Inflammatory macrophage treated with lipopolysaccharide for 4 hours (primary cell): ENCODE measurements around the gene C2CD2.
"Not testable (repeated sequence)": the region's sequence is repeated elsewhere in the genome, so short reads cannot be mapped to it uniquely, and the experiment has no call there.

Experiments used
- DNase-seq: peaks from one replicate; pipeline ENCODE4 v3.0.0-alpha.2; 2020

Gene C2CD2

GRCh38 chr21:41956926-41957729, 3.3 kb upstream of the C2CD2 start:
- no peak for DNase-seq

GRCh38 chr21:41955516-41955915, 1.7 kb upstream of the C2CD2 start:
- no peak for DNase-seq

- DNase-seq, result no peak
Measured at GRCh38 chr21:41954654-41955499, 1.1 kb upstream of the C2CD2 start.

GRCh38 chr21:41953249-41953830, 478 bp downstream of the C2CD2 start:
- DNase-seq, result no peak

GRCh38 chr21:41952568-41953248, 1.1 kb downstream of the C2CD2 start:
- no peak for DNase-seq

GRCh38 chr21:41951876-41952567, 1.8 kb downstream of the C2CD2 start:
- no peak for DNase-seq

- no peak for DNase-seq
Measured at GRCh38 chr21:41950941-41951351, 2.9 kb downstream of the C2CD2 start.

- not testable (repeated sequence) for DNase-seq
Measured at GRCh38 chr21:41949631-41950030, 4.2 kb downstream of the C2CD2 start.

- DNase-seq, result no peak
Measured at GRCh38 chr21:41948901-41949300, 4.9 kb downstream of the C2CD2 start.

- DNase-seq, result no peak
Measured at GRCh38 chr21:41948078-41948895, 5.5 kb downstream of the C2CD2 start.

GRCh38 chr21:41945982-41946381, 7.8 kb downstream of the C2CD2 start:
- no peak for DNase-seq

- DNase-seq, result no peak
Measured at GRCh38 chr21:41943851-41944250, 10.0 kb downstream of the C2CD2 start.

GRCh38 chr21:41942457-41942856, 11.4 kb downstream of the C2CD2 start:
- DNase-seq, result no peak

GRCh38 chr21:41941941-41942340, 11.9 kb downstream of the C2CD2 start:
- no peak for DNase-seq

GRCh38 chr21:41940431-41940830, 13.4 kb downstream of the C2CD2 start:
- no peak for DNase-seq

- DNase-seq, result no peak
Measured at GRCh38 chr21:41939391-41939790, 14.4 kb downstream of the C2CD2 start.

GRCh38 chr21:41933313-41934079, 20.3 kb downstream of the C2CD2 start:
- no peak for DNase-seq

- no peak for DNase-seq
Measured at GRCh38 chr21:41932576-41933312, 21.1 kb downstream of the C2CD2 start.

GRCh38 chr21:41932191-41932575, 21.6 kb downstream of the C2CD2 start:
- no peak for DNase-seq

GRCh38 chr21:41931041-41931451, 22.8 kb downstream of the C2CD2 start:
- DNase-seq, result no peak
